Kidney glomerular epithelial cell (primary cell): ENCODE measurements around the gene AATK.
A peak's percentile ranks its signal among the peaks of the same experiment; 100 is the strongest.
"Not testable (repeated sequence)": the region's sequence is repeated elsewhere in the genome, so short reads cannot be mapped to it uniquely, and the experiment has no call there.

Source experiments
- DNase-seq: peaks from one replicate; lab custom pipeline; 2025; lab: John Stamatoyannopoulos, UW

The AATK gene

DNA sequence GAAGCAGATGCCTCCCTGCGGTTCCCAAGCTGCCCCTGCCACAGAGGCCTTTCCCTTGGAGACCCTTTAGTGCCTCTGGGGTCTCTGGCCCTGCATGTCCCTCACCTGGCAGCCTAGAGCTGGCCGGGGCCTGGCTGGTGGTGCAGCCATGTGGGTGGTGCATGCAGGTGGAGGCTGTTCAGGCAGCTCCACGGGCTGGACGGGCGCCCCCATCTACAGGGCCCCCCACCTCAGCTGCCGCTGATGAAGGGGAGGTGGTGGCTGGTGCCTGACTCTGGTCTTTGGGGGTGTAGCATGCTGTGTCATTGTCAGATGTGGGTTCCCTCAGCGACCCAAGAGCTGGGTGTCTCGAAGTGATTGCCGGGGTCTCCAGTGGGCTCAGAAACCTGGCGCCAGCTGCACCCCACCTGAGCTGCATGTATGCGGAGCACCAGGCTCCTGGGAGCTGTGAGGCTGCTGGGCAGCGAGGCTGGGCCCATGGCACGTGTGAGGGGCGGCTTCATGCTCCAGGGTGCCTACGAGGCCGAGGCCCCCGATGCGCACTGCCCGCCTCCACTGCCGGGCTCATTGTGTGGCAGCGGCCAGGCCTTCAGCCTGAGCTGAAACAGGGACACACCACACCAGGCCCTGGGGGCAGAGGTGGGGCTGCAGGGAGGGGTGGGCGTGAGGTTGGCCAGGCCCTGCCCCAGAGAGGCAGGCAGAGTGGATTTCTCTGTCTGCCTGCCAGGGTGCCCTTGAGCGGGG lies 74.1 kb downstream of the AATK start:
- no peak for DNase-seq

GRCh38 chr17:81091154-81091553 lies 74.9 kb downstream of the AATK start:
- no peak for DNase-seq

DNA sequence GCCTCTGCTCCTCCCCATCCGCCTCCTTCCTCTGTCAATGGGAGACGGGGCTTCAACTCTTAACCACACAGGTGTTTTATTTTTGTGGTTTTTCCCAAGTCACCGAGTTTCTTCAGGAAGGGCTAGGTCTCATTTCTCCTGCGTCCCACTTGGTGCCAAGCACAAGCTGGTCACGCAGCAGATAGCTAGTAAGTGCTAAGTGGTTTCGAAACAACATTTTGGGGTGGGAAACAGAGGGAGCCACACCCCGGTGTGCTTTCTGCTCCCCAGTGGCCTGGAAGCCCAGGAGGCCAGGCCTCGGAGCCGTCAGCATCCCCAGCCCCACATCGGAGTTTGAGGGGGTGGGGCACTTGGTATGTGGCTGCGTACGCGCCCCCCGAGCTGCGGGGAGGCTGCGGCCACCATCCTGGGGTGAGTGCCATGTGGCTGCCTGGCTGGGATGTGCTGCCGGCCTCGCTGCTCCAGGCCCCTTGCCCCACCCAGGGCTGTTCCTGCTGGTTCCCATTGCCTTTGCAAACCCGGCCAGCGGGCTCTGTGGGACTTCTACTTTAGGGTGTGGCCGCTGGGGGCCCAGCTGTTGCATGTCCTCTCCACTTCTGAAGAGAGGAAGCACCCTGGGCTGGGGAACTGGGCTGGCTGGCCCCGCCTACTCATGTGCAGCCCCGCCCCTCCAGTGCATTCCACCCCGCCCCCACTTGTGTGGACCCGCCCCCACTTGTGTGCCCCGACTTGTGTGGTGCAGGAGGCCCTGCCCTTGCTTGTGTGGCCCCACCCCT lies 75.5 kb downstream of the AATK start:
- DNase-seq: no peak

GRCh38 chr17:81086789-81087551 lies 79.1 kb downstream of the AATK start:
- no peak for DNase-seq

- no peak for DNase-seq
These were observed 80.6 kb downstream of the AATK start for GRCh38 chr17:81085420-81085911.

GRCh38 chr17:81084680-81085419 lies 81.2 kb downstream of the AATK start:
- DNase-seq: no peak

- DNase-seq: peak; percentile 45
These were observed 82.8 kb downstream of the AATK start for GRCh38 chr17:81083125-81083765.

GRCh38 chr17:81082177-81083073 lies 83.6 kb downstream of the AATK start:
- peak; percentile 61 for DNase-seq

GRCh38 chr17:81081222-81082176 lies 84.5 kb downstream of the AATK start:
- no peak for DNase-seq

DNA sequence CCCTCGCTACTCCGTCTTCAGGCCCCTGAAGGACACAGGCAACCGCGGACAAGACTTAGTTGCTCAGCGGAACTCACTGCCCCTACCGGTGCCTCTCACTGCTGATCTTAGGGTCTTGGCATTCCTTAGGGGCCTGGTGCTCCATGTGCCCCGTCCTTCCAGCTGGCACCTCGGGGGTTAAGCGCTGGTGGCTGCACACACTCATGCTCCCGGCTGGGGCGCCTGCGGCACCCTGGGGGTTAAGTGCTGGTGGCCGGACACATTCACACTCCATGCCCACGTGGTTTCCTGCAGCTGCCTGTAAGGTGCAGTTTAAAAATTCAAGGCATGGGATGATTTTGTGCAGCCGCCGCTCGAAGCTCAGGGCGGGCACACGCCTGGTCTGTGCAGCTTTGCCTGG lies 86.0 kb downstream of the AATK start:
- no peak for DNase-seq

- not testable (repeated sequence) for DNase-seq
These were observed 87.8 kb downstream of the AATK start for GRCh38 chr17:81078026-81078913.

GRCh38 chr17:81076141-81076679 lies 89.8 kb downstream of the AATK start:
- no peak for DNase-seq

- DNase-seq: no peak
These were observed 90.7 kb downstream of the AATK start for GRCh38 chr17:81075307-81075706.

DNA sequence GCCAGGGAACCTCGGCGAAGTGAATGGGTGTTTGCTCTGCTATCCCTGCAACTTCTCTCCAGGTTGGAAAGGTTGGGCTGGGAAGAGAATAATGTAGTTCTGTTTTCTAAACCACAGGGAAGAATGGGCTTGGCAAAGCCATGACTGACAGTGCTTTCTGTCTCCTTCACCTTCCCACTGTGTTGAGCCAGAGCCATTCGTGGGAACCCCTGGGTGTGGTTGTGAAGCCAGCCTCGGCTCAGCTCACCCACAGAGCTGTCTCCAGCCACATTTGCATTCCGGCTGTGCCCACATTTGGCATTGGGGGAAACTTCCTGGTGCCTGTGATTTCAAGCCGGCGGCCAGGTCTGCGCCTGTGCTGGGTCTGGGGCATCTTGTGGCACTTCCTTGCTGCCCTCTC lies 91.1 kb downstream of the AATK start:
- DNase-seq: no peak

DNA sequence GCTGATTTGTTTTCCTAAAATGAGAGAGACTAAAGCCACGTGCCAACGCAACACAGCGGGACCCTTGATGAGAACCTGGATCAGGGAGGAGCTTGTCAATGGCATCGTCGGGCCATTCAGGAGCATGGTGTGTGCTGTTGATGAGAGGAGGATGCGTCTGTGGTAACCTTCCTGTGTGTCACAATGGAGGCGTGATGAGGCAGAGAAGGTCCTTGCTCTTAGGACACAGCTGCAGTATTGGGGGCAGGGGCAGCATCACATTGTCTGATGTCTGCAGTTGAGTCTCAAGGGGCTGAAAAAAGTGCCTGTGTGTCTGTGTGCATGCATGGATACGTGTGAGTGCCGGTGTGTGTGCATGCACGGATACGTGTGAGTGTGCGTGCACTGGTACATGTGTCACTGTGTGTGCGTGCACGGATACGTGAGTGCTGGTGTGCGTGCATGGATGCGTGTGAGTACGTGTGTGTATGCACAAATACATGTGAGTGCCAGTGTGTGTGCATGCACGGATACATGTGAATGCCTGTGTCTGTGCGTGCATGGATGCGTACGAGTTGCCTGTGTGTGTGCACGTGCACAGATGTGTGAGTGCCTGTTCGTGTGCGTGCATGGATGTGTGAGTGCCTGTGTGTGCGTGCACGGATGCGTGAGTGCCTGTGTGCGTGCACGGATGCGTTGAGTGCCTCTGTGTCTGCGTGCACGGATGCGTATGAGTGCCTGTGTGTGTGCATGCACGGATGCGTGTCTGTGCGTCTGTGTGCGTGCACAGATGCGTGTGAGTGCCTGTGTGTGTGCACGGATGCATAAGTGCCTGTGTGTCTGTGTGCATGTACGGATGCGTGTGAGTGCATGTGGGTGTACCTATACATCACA lies 91.8 kb downstream of the AATK start:
- no peak for DNase-seq
